GM12892 (cell line): Measurements from ENCODE around the gene MANSC4.

Source experiments
- POLR2A ChIP-seq: IDR thresholded peaks from 2 replicates; pipeline ENCODE4 v1.6.1; 2011; ENCODE audit warnings: low read depth, low read length, control low read depth
- POLR2AphosphoS5 ChIP-seq: IDR thresholded peaks from 2 replicates; pipeline ENCODE4 v1.6.1; 2011; ENCODE audit warnings: low read depth, low read length, control low read depth
- TAF1 ChIP-seq: IDR thresholded peaks from 2 replicates; pipeline ENCODE4 v1.6.1; 2011; ENCODE audit warnings: low read depth, mild to moderate bottlenecking, control low read depth, low read length, borderline replicate concordance

DNA sequence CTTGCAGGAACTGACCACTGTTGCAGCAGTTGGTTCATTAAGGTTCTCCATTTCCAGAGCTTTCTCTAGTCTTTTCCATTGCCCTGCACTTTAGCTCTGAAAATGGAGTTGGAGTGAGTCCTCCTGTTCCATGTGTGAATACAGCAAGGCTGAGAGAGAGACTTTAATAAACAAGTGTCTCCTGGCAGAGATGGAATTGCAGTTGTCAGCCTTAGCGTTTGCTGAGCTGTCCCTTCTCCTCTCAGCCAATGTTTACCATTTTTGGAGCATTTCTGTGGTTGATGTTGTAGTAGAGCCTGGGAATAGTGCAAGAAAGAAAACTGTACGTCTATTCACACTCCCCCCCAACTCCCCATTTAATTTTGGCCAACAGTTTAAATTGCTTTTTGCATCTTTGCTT lies 7.5 kb upstream of the MANSC4 start:
- TF ChIP-seq POLR2AphosphoS5 (no peak), TAF1 (no peak), POLR2A (no peak)
